ENCODE data around the gene CHAF1B. TPM values are rescaled to one million over a fixed set of nuclear protein-coding genes. Genes with fewer than 3 reads are reported as not detected.

Gene CHAF1B
- total and polyA plus RNA-seq, 7 donors: 0.68 to 12.6 (median 8.4) TPM

DNA sequence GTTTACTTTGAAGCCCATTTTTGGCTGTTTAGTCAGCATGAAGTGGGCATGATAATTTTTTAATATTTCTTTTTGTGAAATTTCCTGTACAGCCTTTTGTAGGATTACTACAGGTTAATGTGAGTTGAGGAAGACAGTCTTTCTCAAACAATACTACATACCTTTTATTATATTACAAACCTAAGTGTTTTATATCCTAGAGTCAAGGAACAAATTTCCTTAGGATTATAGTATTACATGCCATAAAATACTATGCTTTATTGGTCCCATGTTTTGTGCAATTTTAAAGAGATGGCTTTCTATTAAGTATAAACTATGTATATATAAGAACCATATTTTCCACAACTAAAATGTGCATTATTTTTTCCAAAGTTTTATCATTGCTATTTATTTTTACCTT, 9.2 kb upstream of the CHAF1B start:
- H3K9me3 ChIP-seq: no peaks in the 10 kb centered on the region
- ATAC-seq: no peak
- peaks cover 3 to 70% of the 10 kb centered on the region in 2 donors for H3K36me3 ChIP-seq (ENCODE audit: insufficient read depth in 1 of 2, low read depth in 1 of 2)
- no peak overlapping the region for H3K4me3 ChIP-seq
- H3K4me1 ChIP-seq: peaks cover 22% of the 10 kb centered on the region
- DNase-seq: no peak
- intact Hi-C loops (cut with DNase I): no loop called here
- H3K27me3 ChIP-seq (ENCODE audit: insufficient read depth in 3 of 3, low read length in 2 of 3): no peaks in the 10 kb centered on the region
- no peak for TF ChIP-seq CTCF (IDR thresholded peaks at IDR 0.05)
- no peak overlapping the region for H3K27ac ChIP-seq

DNA sequence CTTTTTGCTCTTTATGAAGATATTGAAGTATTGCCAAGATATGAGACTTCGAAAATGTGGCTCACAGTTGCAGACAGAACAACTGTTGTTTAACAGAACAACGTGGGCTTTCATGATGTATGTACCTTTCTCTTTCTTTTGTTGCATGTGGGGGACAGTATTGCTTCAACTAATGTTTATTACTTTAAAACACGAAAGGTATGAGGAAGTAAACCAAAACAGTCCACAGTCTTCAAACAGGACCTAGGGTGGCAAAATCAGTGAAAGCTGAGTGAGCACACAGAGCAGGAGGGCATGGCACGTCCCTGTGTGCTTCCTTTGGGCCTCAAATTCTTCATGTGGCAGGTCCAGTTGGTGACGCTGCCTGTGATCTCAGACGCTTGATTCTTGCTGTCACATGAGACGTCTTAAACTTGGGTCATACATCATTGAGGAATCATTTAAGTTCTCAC, 7.8 kb upstream of the CHAF1B start:
- TF ChIP-seq CTCF (IDR thresholded peaks at IDR 0.05): no peak
- Histone ChIP-seq H3K36me3 (ENCODE audit: insufficient read depth in 1 of 2, low read depth in 1 of 2) (peaks cover under 1 to 56% of the 10 kb centered on the region in 2 donors), H3K27ac (peak overlapping the region; percentile 76), H3K4me1 (peaks cover 22% of the 10 kb centered on the region), H3K4me3 (no peak overlapping the region), H3K9me3 (no peaks in the 10 kb centered on the region), H3K27me3 (ENCODE audit: insufficient read depth in 3 of 3, low read length in 2 of 3) (no peaks in the 10 kb centered on the region)
- DNase-seq (peak in 1 of 2 donors; percentile 59), ATAC-seq (peak; percentile 59 to 81 (median 78))
- 39 to 54% (median 40%) methylated on average over 7 of the region's 7 CpGs for WGBS, 3 donors
- intact Hi-C loops (cut with DNase I): no loop called here

GRCh38 chr21:36379251-36379650, 5.9 kb upstream of the CHAF1B start:
- Histone ChIP-seq H3K4me3 (no peak overlapping the region), H3K27ac (peak overlapping the region; percentile 76), H3K36me3 (ENCODE audit: insufficient read depth in 1 of 2, low read depth in 1 of 2) (peaks cover 0 to 37% of the 10 kb centered on the region in 2 donors), H3K9me3 (no peaks in the 10 kb centered on the region), H3K4me1 (peaks cover 30% of the 10 kb centered on the region), H3K27me3 (ENCODE audit: insufficient read depth in 3 of 3, low read length in 2 of 3) (no peaks in the 10 kb centered on the region)
- no peak for ATAC-seq
- WGBS, 3 donors: 69 to 95% (median 73%) methylated on average over 6 of the region's 6 CpGs
- DNase-seq: no peak
- intact Hi-C loops (cut with DNase I): no loop called here
- TF ChIP-seq CTCF (IDR thresholded peaks at IDR 0.05): no peak

- no peak for DNase-seq
- Histone ChIP-seq H3K27ac (peak overlapping the region; percentile 80), H3K9me3 (no peaks in the 10 kb centered on the region), H3K36me3 (ENCODE audit: insufficient read depth in 1 of 2, low read depth in 1 of 2) (peaks cover 0 to 10% of the 10 kb centered on the region in 2 donors), H3K4me3 (no peak overlapping the region), H3K4me1 (peaks cover 35% of the 10 kb centered on the region), H3K27me3 (ENCODE audit: insufficient read depth in 3 of 3, low read length in 2 of 3) (no peaks in the 10 kb centered on the region)
- no peak for TF ChIP-seq CTCF (IDR thresholded peaks at IDR 0.05)
- no peak for ATAC-seq
- 78 to 91% (median 86%) methylated on average over 9 of the region's 9 CpGs for WGBS, 3 donors
- intact Hi-C loops (cut with DNase I): loop anchor here in 1 of 2 donors (5.0 kb wide), 1 partner anchor 60 kb away; the partner anchor contains the start of gene MORC3
These were observed 3.2 kb upstream of the CHAF1B start for GRCh38 chr21:36381841-36382589.

Measured in psoas muscle (tissue), 8 donors.